NCI-H510A (cell line): ENCODE data around the gene BLMH.
"Not testable (repeated sequence)": the region's sequence is repeated elsewhere in the genome, so short reads cannot be mapped to it uniquely, and the experiment has no call there.

ENCODE experiments used
- DNase-seq: peaks from one replicate; lab custom pipeline; 2025; lab: John Stamatoyannopoulos, UW

Gene BLMH

GRCh38 chr17:30248786-30249185 lies 43.0 kb downstream of the BLMH start:
- DNase-seq, result no peak

DNA sequence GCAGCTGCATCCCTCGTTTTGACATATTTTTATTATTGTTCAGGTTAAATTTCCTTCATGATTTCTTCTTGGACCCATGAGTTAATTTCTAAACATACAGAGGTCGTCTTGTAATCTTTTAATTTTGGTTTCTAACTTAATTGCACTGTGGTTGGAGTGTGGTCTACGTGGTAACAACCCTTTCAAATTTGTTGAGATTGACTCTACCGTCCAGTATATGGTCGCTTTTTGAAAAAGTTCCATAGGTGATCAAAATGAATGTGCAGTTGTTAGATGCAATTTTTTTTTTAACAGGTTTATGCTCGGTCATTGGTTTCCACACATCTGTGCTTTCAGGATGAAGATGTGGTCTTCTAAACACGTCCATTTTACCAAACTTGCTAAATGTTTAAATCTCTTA lies 45.3 kb downstream of the BLMH start:
- DNase-seq, result no peak

DNA sequence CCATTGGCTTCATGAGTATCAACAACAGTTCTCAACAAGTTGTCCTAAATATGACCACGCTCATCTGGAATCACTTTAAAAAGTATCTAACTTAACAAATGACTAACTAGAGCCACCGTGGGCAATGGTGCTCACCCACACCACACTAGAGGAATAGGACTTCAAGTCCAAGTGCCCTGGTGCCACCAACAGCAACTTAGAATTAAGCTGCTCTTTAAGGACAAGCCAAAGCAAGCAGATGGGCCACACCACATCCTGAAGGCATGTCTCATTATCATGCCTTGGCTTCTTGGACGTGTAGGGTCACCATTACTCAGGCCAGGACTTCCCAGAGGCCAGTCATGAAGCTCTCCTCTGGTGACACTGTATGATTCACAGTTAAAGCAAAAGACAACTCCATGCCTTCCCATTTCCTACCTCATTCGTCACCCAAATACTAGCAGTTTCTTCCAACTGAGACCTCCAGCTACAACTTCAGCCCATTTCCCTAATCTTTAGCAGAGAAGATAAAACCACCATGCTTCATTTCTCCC lies 46.8 kb downstream of the BLMH start:
- no peak for DNase-seq

GRCh38 chr17:30243568-30243967 lies 48.2 kb downstream of the BLMH start:
- DNase-seq, result no peak

DNA sequence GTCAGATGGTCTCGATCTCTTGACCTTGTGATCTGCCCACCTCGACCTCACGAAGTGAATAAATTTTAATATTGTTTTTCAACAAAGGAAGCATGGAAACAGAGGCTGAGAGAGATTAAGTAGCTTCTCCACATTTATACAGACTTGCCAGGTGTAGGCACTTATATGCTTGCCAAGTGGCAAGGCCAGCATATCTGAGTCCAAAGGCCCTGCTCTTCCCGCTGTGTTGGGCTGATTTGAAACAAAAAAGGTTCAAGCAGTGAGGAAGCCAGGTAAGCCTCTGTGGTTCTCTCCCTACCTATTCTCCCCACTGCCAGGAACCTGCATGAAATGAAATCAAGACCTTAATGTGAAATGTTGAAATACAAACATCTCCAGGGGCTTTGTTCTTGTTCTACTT lies 48.7 kb downstream of the BLMH start:
- DNase-seq, result no peak

DNA sequence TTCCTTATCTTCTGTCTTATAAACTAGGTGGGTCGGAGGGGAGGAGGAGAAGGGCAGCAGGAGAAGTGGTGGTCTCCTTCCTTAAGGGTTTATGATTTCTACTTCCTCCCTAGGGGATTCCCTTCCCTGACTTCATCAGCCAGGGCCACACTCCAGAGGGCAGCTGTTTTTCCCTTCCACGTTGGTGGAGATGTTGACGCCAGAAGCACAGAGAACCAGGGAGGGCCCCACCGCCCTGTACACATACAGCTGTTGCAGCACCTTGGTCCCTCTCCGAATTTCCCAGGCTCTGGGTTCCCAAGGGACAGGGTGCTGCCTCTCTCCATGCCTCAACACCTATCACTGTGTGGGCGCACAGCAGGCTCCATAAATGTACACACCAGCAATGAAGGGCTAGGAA lies 50.7 kb downstream of the BLMH start:
- DNase-seq, result no peak

- DNase-seq, result no peak
Measured at GRCh38 chr17:30240177-30240576, 51.6 kb downstream of the BLMH start.

DNA sequence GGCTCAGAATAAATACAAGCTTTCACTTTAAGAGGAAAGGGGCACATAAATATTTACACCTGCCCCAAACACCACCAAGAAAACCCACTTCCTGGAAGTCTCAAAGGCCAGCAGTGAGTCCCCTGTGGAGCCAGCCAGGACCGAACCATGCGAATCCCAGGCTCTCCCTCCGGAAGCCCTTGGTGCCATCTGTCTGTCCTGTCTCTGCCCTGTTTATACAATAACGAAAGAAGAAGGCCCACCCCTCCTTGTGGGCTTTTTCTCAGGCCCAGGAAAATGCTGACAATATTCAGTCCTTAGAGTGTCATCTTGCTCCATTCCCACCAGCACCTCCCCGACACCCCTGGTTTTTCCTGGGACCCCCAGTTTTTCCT lies 52.7 kb downstream of the BLMH start:
- no peak for DNase-seq

GRCh38 chr17:30238387-30239088 lies 53.2 kb downstream of the BLMH start:
- DNase-seq, result no peak

DNA sequence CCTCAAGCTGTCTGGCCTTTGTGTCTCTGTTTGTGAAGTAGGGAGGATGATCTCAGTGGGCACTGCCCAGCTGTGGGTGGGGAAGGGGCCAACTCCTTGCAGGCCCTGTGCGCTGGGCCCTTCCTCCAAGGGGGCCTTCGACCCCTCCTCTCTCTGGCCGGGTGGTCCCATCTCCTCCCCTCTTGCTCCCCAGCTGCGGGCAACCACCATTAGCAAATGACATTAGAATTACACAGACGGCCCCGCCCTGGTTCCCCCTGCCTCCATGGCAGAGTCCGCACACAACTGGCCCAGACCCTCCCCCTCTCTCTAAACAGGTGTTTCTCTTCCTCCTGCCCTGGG lies 53.8 kb downstream of the BLMH start:
- DNase-seq, result no peak

DNA sequence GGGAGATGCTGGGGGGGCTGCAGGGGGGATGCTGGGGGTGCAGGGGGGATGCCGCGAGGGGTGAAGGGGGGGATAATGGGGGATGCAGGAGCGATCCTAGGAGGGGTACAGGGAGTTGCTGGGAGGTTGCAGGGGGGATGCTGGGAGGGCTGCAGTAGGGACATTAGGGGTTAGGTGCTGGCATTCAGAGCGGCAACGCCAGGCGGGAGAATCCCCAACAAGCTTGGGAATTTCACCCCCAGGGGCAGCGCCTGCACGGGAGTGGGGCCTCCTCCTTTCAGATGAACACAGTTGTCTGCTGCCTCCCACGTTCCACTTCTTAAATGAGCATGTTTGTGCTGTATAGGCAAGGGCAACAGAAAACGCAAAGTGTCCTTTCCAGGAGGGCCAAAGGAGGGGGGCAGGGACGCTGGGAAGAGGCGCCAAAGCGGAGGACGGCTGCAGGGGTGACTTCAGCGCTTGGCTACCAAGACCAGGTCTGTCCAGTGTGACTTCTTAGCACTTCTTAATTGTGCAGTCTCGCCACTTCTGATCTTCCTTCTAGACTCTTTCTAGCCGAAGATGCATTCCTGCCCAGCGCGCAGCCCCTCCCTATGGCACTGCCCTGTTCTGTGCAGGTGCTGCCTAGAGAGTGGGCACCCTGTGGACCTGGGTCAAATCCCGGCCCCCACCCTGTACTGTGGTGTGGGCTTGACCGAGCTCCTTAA lies 54.3 kb downstream of the BLMH start:
- DNase-seq, result no peak

DNA sequence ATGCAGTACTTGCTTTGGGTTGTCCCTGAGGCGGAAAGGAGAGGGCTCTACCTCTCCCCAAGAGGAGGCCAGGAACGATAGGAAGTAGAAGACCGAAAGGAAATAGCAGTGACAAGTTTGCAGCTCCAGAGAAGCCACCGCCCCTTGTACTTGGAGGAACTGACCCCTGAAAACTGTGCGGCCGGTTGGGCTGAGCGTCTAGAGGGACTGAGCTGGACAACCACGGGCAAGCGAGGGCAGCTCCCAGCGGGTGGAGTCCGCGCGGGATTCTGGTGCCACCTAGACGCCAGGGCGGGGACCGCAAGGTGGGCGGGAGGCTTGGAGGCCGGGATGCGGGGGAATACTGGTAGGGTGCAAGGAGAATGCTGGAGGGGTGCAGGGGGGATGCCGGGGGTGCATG lies 55.0 kb downstream of the BLMH start:
- DNase-seq, result no peak

- DNase-seq, result no peak
Measured at GRCh38 chr17:30236297-30236624, 55.5 kb downstream of the BLMH start.

GRCh38 chr17:30235386-30236296 lies 56.1 kb downstream of the BLMH start, which contains the start of gene SLC6A4:
SLC6A4 (minus strand) TSS chr17:30235697; CDS start chr17:30221958, 13,739 bp downstream.
- DNase-seq, result no peak

DNA sequence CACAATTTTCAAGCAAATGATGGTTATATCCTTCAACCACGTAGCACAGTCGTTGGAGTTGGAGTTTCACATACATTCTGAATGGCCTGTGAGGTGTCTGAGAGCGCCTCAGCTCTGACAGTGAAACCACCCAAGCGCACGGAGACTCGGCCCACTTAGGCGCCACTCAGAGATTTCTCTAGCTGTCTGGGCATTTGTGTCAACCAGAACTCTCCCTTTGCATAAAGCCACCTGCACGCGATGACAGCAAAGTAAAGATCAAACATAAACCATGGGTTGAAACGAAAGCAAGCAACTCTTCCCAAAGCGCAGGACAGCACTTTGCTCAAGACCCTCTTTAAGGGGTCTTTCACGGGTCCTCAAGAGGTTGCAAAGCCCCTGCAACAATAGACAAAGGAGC lies 56.8 kb downstream of the BLMH start:
- no peak for DNase-seq

GRCh38 chr17:30234296-30234695 lies 57.4 kb downstream of the BLMH start:
- DNase-seq, result no peak

- no peak for DNase-seq
Measured at GRCh38 chr17:30232824-30233427, 58.8 kb downstream of the BLMH start.

DNA sequence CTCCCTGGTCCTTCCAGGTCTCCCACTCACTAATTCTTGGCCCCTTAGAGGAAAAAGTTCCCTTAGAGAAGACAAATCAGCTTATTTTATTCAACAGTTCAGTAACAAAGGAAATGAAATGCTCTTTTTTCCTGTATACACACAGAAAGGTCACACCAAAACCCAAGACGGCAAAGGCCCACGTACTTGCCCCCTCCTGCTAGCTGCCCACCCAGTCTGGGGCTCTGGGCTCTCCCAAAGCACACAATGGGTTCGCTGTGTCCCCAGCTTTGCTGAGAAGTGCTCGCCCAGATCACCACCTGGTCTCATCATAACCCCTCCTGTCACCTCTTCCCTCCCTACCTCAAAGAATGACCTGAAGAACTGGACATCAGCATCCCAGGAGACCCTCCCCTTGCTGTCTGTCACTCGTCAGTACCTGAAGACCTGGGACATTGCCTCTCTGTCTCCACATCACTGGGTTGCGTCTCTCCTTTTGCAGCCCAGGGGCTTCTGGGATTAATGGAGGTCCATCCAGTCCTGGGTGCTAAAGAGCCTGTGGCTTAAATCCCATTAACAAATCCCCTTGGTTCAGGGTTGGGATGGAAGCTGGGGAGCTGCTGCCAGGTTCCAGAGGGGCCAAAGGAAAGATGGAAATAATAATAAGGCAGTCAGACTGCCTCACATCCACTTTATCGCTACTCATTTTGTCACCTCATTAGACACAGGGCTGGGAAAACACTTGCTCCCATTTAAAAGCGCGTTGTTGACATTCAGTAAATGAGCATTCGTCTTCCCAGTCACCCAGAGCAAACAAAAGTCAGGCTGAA lies 59.5 kb downstream of the BLMH start:
- no peak for DNase-seq

DNA sequence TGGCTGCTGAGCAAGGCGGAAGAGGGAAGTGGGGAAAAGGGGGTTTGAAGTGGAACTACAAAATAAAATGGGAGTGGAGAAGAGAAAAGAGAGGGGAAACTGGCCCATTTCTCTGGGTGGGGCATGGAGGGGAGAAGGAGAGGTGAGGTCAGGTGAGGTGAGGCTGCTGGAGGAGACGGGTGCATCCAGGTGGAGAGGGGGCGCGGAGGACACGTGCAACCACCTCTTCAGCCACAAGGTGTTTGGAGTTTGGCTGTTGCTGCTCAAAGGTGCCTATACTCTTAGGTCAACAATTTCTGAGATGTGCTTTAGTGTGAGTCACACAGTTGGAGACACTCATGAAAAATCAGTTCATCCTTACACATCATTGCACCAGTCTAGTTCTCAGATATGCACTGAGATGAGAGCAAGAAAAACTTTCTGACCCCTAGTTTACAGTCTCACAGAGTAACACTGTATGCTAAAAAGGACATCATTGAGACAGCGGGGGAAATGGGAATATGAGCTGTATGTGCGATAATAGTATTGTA lies 61.1 kb downstream of the BLMH start:
- DNase-seq, result no peak

GRCh38 chr17:30230009-30230408 lies 61.7 kb downstream of the BLMH start:
- DNase-seq, result not testable (repeated sequence)

GRCh38 chr17:30229012-30229411 lies 62.7 kb downstream of the BLMH start:
- no peak for DNase-seq
